GM23248 (cell line): ENCODE data around the gene KIF16B. TPM values are rescaled to one million over a fixed set of nuclear protein-coding genes. Genes with fewer than 3 reads are reported as not detected.

ENCODE experiments used
- DNase-seq: peaks from one replicate; pipeline ENCODE4 v3.0.0-alpha.2; 2015
- H2AFZ ChIP-seq: fragments of 200-600 bp; sonication (generic); 2 replicates; pipeline ENCODE4 v1.6.1; 2016; ENCODE audit warnings: antibody characterized with exemption
- H3F3A ChIP-seq: fragments of 200-600 bp; sonication (generic); 2 replicates; pipeline ENCODE4 v1.6.1; 2016; ENCODE audit warnings: mild to moderate bottlenecking, antibody characterized with exemption, mixed run types; ENCODE audit not compliant: insufficient read depth
- H3K27ac ChIP-seq: fragments of 200-600 bp; sonication (generic); 2 replicates; pipeline ENCODE4 v1.5.1; 2016; ENCODE audit warnings: mild to moderate bottlenecking
- H3K27me3 ChIP-seq: fragments of 200-600 bp; sonication (generic); replicated peaks from 2 replicates; pipeline ENCODE4 v1.6.1; 2016; ENCODE audit warnings: mild to moderate bottlenecking; ENCODE audit not compliant: insufficient read depth
- H3K36me3 ChIP-seq: fragments of 200-600 bp; sonication (generic); 2 replicates; pipeline ENCODE4 v1.6.1; 2016; ENCODE audit warnings: low read depth, mild to moderate bottlenecking
- H3K4me1 ChIP-seq: fragments of 200-600 bp; sonication (generic); 2 replicates; pipeline ENCODE4 v1.6.1; 2016; ENCODE audit warnings: mild to moderate bottlenecking; ENCODE audit not compliant: insufficient read depth
- H3K4me2 ChIP-seq: fragments of 200-600 bp; sonication (generic); one replicate; pipeline ENCODE4 v1.6.1; 2016; ENCODE audit warnings: mild to moderate bottlenecking; ENCODE audit not compliant: unreplicated experiment
- H3K4me3 ChIP-seq: fragments of 200-600 bp; sonication (generic); 2 replicates; pipeline ENCODE4 v1.5.1; 2016; ENCODE audit warnings: mild to moderate bottlenecking
- H3K79me2 ChIP-seq: fragments of 200-600 bp; sonication (generic); 2 replicates; pipeline ENCODE4 v1.6.1; 2016; ENCODE audit warnings: mild to moderate bottlenecking; ENCODE audit not compliant: insufficient read depth
- H3K9ac ChIP-seq: fragments of 200-600 bp; sonication (generic); 2 replicates; pipeline ENCODE4 v1.6.1; 2016; ENCODE audit warnings: mild to moderate bottlenecking
- H3K9me2 ChIP-seq: fragments of 200-600 bp; sonication (generic); 2 replicates; pipeline ENCODE4 v1.6.1; 2016; ENCODE audit warnings: mixed run types, mild to moderate bottlenecking, moderate library complexity; ENCODE audit not compliant: insufficient read depth
- H3K9me3 ChIP-seq: fragments of 200-600 bp; sonication (generic); one replicate; pipeline ENCODE4 v1.6.1; 2017; ENCODE audit warnings: low read depth
- H4K20me1 ChIP-seq: fragments of 200-600 bp; sonication (generic); 2 replicates; pipeline ENCODE4 v1.6.0; 2016; ENCODE audit not compliant: insufficient read depth
- EZH2 ChIP-seq: fragments of 200-600 bp; sonication (generic); IDR thresholded peaks from 2 replicates; pipeline ENCODE4 v1.6.1; 2018; ENCODE audit warnings: antibody characterized with exemption, mild to moderate bottlenecking; ENCODE audit not compliant: insufficient read depth, poor library complexity, severe bottlenecking
- EZH2phosphoT487 ChIP-seq: fragments of 200-600 bp; sonication (generic); IDR thresholded peaks from 2 replicates; pipeline ENCODE4 v1.6.1; 2018; ENCODE audit warnings: antibody characterized with exemption, moderate library complexity, mild to moderate bottlenecking, low read depth; ENCODE audit not compliant: insufficient read depth
- WGBS, 2 experiments: methylation state at CpG; one replicate each; pipeline ENCODE4 v1.1.6; 2015 to 2017; ENCODE audit warnings: low lambda C conversion rate in 2 of 2, low coverage in 1 of 2; ENCODE audit errors: missing lambda C conversion rate in 2 of 2; 5-methylcytosine and 5-hydroxymethylcytosine counted together
- in situ Hi-C: fragments of 300-500 bp; cut with MboI; formaldehyde crosslinking; loops from 2 replicates; pipeline ENCODE4 v1.15.0; 2020
- polyA plus RNA-seq: library from polyadenylated mRNA; unstranded; fragments of >200 nt; fragmentation: Nextera tagmentation; extraction: Ambion mirVana; gene quantifications from 2 replicates; pipeline ENCODE4 v1.2.1, GENCODE V29; 2016
- total RNA-seq: library from RNA; depleted of rRNA; stranded (reverse); fragments of >200 nt; shearing (Covaris generic); gene quantifications from 2 replicates; pipeline ENCODE4 v1.2.3, GENCODE V29; 2014

Gene KIF16B
- total and polyA plus RNA-seq, 2 experiments from 2014 or later = 1.7 to 2.6 TPM

GRCh38 chr20:16296931-16297330, 276.3 kb downstream of the KIF16B start:
- H4K20me1 ChIP-seq = no peaks in the 10 kb centered on the region
- no peaks in the 10 kb centered on the region for H3K9me2 ChIP-seq
- H3K27me3 ChIP-seq = no peaks in the 10 kb centered on the region
- no peaks in the 10 kb centered on the region for H3F3A ChIP-seq
- H3K9ac ChIP-seq = no peak overlapping the region
- H3K79me2 ChIP-seq = no peaks in the 10 kb centered on the region
- in situ Hi-C loops = no loop called here
- 40 to 52% methylated on average over 3 of the region's 3 CpGs for WGBS, 2 experiments
- H3K4me3 ChIP-seq = no peak overlapping the region
- no peak overlapping the region for H3K27ac ChIP-seq
- DNase-seq = no peak
- no peak overlapping the region for H3K4me2 ChIP-seq
- no peaks in the 10 kb centered on the region for H3K36me3 ChIP-seq
- TF ChIP-seq EZH2 (no peak), EZH2phosphoT487 (no peak)
- no peaks in the 10 kb centered on the region for H3K4me1 ChIP-seq
- no peaks in the 10 kb centered on the region for H3K9me3 ChIP-seq
- no peak overlapping the region for H2AFZ ChIP-seq

GRCh38 chr20:16295534-16295933, 277.7 kb downstream of the KIF16B start:
- H3K27me3 ChIP-seq = no peaks in the 10 kb centered on the region
- no peaks in the 10 kb centered on the region for H3K4me1 ChIP-seq
- in situ Hi-C loops = no loop called here
- 74 to 78% methylated on average over 5 of the region's 5 CpGs for WGBS, 2 experiments
- H3K27ac ChIP-seq = no peak overlapping the region
- H2AFZ ChIP-seq = no peak overlapping the region
- no peaks in the 10 kb centered on the region for H3K9me3 ChIP-seq
- TF ChIP-seq EZH2 (no peak), EZH2phosphoT487 (no peak)
- DNase-seq = no peak
- no peaks in the 10 kb centered on the region for H3K36me3 ChIP-seq
- no peaks in the 10 kb centered on the region for H3K79me2 ChIP-seq
- no peaks in the 10 kb centered on the region for H3F3A ChIP-seq
- no peak overlapping the region for H3K4me3 ChIP-seq
- H4K20me1 ChIP-seq = no peaks in the 10 kb centered on the region
- no peaks in the 10 kb centered on the region for H3K9me2 ChIP-seq
- H3K4me2 ChIP-seq = no peak overlapping the region
- no peak overlapping the region for H3K9ac ChIP-seq

- Histone ChIP-seq H4K20me1 (no peaks in the 10 kb centered on the region), H3F3A (no peaks in the 10 kb centered on the region), H3K27me3 (no peaks in the 10 kb centered on the region), H3K27ac (no peak overlapping the region), H3K4me1 (no peaks in the 10 kb centered on the region), H3K4me2 (no peak overlapping the region), H3K36me3 (no peaks in the 10 kb centered on the region), H3K9ac (no peak overlapping the region), H3K4me3 (no peak overlapping the region), H3K9me3 (no peaks in the 10 kb centered on the region), H3K79me2 (no peaks in the 10 kb centered on the region), H3K9me2 (no peaks in the 10 kb centered on the region), H2AFZ (no peak overlapping the region)
- in situ Hi-C loops = no loop called here
- TF ChIP-seq EZH2 = no peak
- no peak for TF ChIP-seq EZH2phosphoT487
- 55 to 66% methylated on average over 5 of the region's 5 CpGs for WGBS, 2 experiments
- peak; percentile 23 for DNase-seq
Observed at GRCh38 chr20:16293590-16293989, 279.7 kb downstream of the KIF16B start.

GRCh38 chr20:16292226-16292880, 280.9 kb downstream of the KIF16B start:
- Histone ChIP-seq H3K27ac (no peak overlapping the region), H3K27me3 (no peaks in the 10 kb centered on the region), H3K9me2 (no peaks in the 10 kb centered on the region), H3K9ac (no peak overlapping the region), H4K20me1 (no peaks in the 10 kb centered on the region), H3K79me2 (no peaks in the 10 kb centered on the region), H3F3A (no peaks in the 10 kb centered on the region), H2AFZ (no peak overlapping the region), H3K9me3 (no peaks in the 10 kb centered on the region), H3K4me3 (no peak overlapping the region), H3K36me3 (no peaks in the 10 kb centered on the region), H3K4me2 (no peak overlapping the region), H3K4me1 (no peaks in the 10 kb centered on the region)
- DNase-seq = peak; percentile 23
- in situ Hi-C loops = no loop called here
- no peak for TF ChIP-seq EZH2
- no peak for TF ChIP-seq EZH2phosphoT487
- WGBS, 2 experiments = 71 to 74% methylated on average over 4 of the region's 4 CpGs

GRCh38 chr20:16290358-16290757, 282.9 kb downstream of the KIF16B start:
- H3K4me1 ChIP-seq = no peaks in the 10 kb centered on the region
- no peak overlapping the region for H3K4me3 ChIP-seq
- no peaks in the 10 kb centered on the region for H3K27me3 ChIP-seq
- no peaks in the 10 kb centered on the region for H3K9me3 ChIP-seq
- H2AFZ ChIP-seq = no peak overlapping the region
- no peak overlapping the region for H3K4me2 ChIP-seq
- H3K9me2 ChIP-seq = no peaks in the 10 kb centered on the region
- no peaks in the 10 kb centered on the region for H3F3A ChIP-seq
- H3K9ac ChIP-seq = no peak overlapping the region
- in situ Hi-C loops = no loop called here
- H4K20me1 ChIP-seq = no peaks in the 10 kb centered on the region
- no peak overlapping the region for H3K27ac ChIP-seq
- no peaks in the 10 kb centered on the region for H3K79me2 ChIP-seq
- no peak for DNase-seq
- WGBS, 2 experiments = 55 to 61% methylated on average over 4 of the region's 4 CpGs
- H3K36me3 ChIP-seq = no peaks in the 10 kb centered on the region
- TF ChIP-seq EZH2phosphoT487 = no peak
- TF ChIP-seq EZH2 = no peak
